Endothelial cell of umbilical vein (primary cell): ENCODE results near the gene ANKZF1. TPM values are rescaled to one million over a fixed set of nuclear protein-coding genes. Genes with fewer than 3 reads are reported as not detected.
A peak's percentile ranks its signal among the peaks of the same experiment; 100 is the strongest.

Experiments
- BruUV-seq: library from RNA; stranded (reverse); fragments of 400-500 nt; replicated peaks from 2 replicates; lab custom pipeline; 2021; lab: Mats Ljungman, UMichigan
- CTCF ChIA-PET: fragments of 300-600, 350-600 bp; sonication (Branson Sonifier 250); formaldehyde crosslinking; loops from one replicate; lab custom pipeline; 2021; ENCODE audit warnings: antibody characterized with exemption, inconsistent platforms; lab: Charles Lee
- POLR2A ChIA-PET: fragments of 300-600, 350-600 bp; sonication (Branson Sonifier 250); formaldehyde crosslinking; loops from one replicate; lab custom pipeline; 2021; ENCODE audit warnings: antibody characterized with exemption, inconsistent platforms; lab: Charles Lee
- DNase-seq: peaks from one replicate; pipeline ENCODE4 v3.0.0-alpha.2; 2011; ENCODE audit warnings: low read depth, low spot score
- FAIRE-seq: peaks from 2 replicates; lab custom pipeline; 2011; peaks lifted over from hg19 to GRCh38; lab: Jason Lieb, UNC
- H2AFZ ChIP-seq: 2 replicates; pipeline ENCODE4 v1.6.0; 2012; ENCODE audit warnings: low read depth, low read length, control low read depth, inconsistent platforms
- H3K27ac ChIP-seq: 2 replicates; pipeline ENCODE4 v1.5.1; 2011; ENCODE audit warnings: low read depth, mild to moderate bottlenecking, control low read depth, low read length, moderate library complexity; ENCODE audit not compliant: insufficient read depth
- H3K27me3 ChIP-seq, 2 experiments: 2 replicates each; pipeline versions ENCODE4 v1.6.0 to v1.6.1; 2011; ENCODE audit warnings: low read length in 2 of 2, mixed read lengths in 1 of 2; ENCODE audit not compliant: control insufficient read depth in 2 of 2, insufficient read depth in 2 of 2
- H3K36me3 ChIP-seq, 2 experiments: 2 replicates in 1 of 2; 3 replicates in 1 of 2; pipeline ENCODE4 v1.5.1; 2011; ENCODE audit warnings: low read length in 2 of 2, mild to moderate bottlenecking in 1 of 2, moderate library complexity in 1 of 2; ENCODE audit not compliant: control insufficient read depth in 2 of 2, insufficient read depth in 2 of 2; ENCODE audit errors: extremely low read depth in 1 of 2
- H3K4me1 ChIP-seq: 3 replicates; pipeline ENCODE4 v1.5.1; 2011; ENCODE audit warnings: mild to moderate bottlenecking, low read length; ENCODE audit not compliant: control insufficient read depth, insufficient read depth; ENCODE audit errors: extremely low read depth
- H3K4me2 ChIP-seq: 2 replicates; pipeline ENCODE4 v1.6.1; 2011; ENCODE audit warnings: low read length, control low read depth, mixed read lengths; ENCODE audit not compliant: insufficient read depth
- H3K4me3 ChIP-seq, 3 experiments: fragments of 200-600 bp in 1 of 3; sonication (generic), shearing (Covaris generic) in 1 of 3; replicated peaks in 1 of 3; 2 replicates each; pipeline ENCODE4 v1.5.1; 2011 to 2016; ENCODE audit warnings: control low read depth in 3 of 3, low read length in 3 of 3, mild to moderate bottlenecking in 2 of 3, inconsistent platforms in 1 of 3, low read depth in 1 of 3, moderate library complexity in 1 of 3; ENCODE audit not compliant: insufficient read depth in 1 of 3
- H3K79me2 ChIP-seq: 2 replicates; pipeline ENCODE4 v1.6.0; 2012; ENCODE audit warnings: low read length, inconsistent platforms; ENCODE audit not compliant: control insufficient read depth, insufficient read depth
- H3K9ac ChIP-seq: replicated peaks from 2 replicates; pipeline ENCODE3; 2011; ENCODE audit warnings: low read length, control low read depth; ENCODE audit not compliant: insufficient read depth; ENCODE audit errors: extremely low read depth
- H3K9me1 ChIP-seq: replicated peaks from 3 replicates; pipeline ENCODE4 v1.6.0; 2011; ENCODE audit warnings: mild to moderate bottlenecking, low read length; ENCODE audit not compliant: control insufficient read depth, insufficient read depth; ENCODE audit errors: extremely low read depth
- H3K9me3 ChIP-seq: replicated peaks from 2 replicates; pipeline ENCODE4 v1.5.1; 2012; ENCODE audit warnings: low read length, inconsistent platforms; ENCODE audit not compliant: control insufficient read depth, insufficient read depth
- H4K20me1 ChIP-seq: replicated peaks from 2 replicates; pipeline ENCODE3; 2011; ENCODE audit warnings: mild to moderate bottlenecking, low read length; ENCODE audit not compliant: control insufficient read depth, insufficient read depth; ENCODE audit errors: extremely low read depth
- GATA2 ChIP-seq: IDR thresholded peaks from 2 replicates; pipeline ENCODE4 v1.7.0; 2011; ENCODE audit warnings: low read depth, mild to moderate bottlenecking, moderate library complexity, mixed read lengths, low read length; ENCODE audit not compliant: insufficient read length, insufficient read depth
- POLR2A ChIP-seq: IDR thresholded peaks from 2 replicates; pipeline ENCODE4 v1.6.1; 2012; ENCODE audit warnings: low read depth, mild to moderate bottlenecking, control low read depth, low read length
- POLR2AphosphoS5 ChIP-seq: IDR thresholded peaks from 2 replicates; pipeline ENCODE4 v1.6.1; 2012; ENCODE audit warnings: low read depth, mild to moderate bottlenecking, control low read depth, low read length, moderate library complexity; ENCODE audit not compliant: insufficient read depth
- dilution Hi-C: fragments of 300-500 bp; cut with MboI; formaldehyde crosslinking; loops from one replicate; pipeline ENCODE4 v1.15.0; 2019; ENCODE audit warnings: low sequenced_read_pairs; ENCODE audit not compliant: extremely low pct_ligation_motif_present
- intact Hi-C: fragments of 100-400 bp; cut with micrococcal nuclease; formaldehyde crosslinking; loops from one replicate; pipeline ENCODE4 v1.10.0; 2022
- polyA plus RNA-seq, 4 experiments: library from polyadenylated mRNA; depleted of rRNA in 3 of 4; stranded (reverse) in 3 of 4; unstranded in 1 of 4; fragments of >200 nt; gene quantifications; 2 replicates each; pipeline versions ENCODE4 v1.2.1 to v1.2.3, GENCODE V29; 2011 to 2012; ENCODE audit warnings: missing spikeins in 1 of 4
- total RNA-seq: library from RNA; stranded (reverse); gene quantifications from 2 replicates; pipeline ENCODE4 v1.2.3, GENCODE V29; 2021

ANKZF1 gene
- total and polyA plus RNA-seq, 2 donors (not counting 3 experiments of a cell fraction or from before 2014, with no cell fraction given): 26.5 to 36.2 TPM

GRCh38 chr2:219206328-219207133, 23.1 kb upstream of the ANKZF1 start, which contains the start of gene ZFAND2B:
Gene ZFAND2B, plus strand, starts transcription at chr2:219206782. Its CDS starts 206 bp downstream, at chr2:219206988.
- FAIRE-seq: peak; percentile 92
- ChIA-PET CTCF (interaction anchor here (0.6 to 3.1 kb wide), 16 partner anchors 10 to 224 kb away, joined by 3 to 14 read pairs (median 4); partner anchors contain the start of genes ANKZF1, ATG9A, CNPPD1 and DNAJB2), POLR2A (interaction anchor here (0.6 to 0.7 kb wide), 2 partner anchors 11 to 30 kb away, joined by 3 to 4 read pairs; partner anchors contain the start of gene CNPPD1)
- peaks cover 18% of the 10 kb centered on the region for H3K4me1 ChIP-seq
- peak within 1 kb of the TSS; percentile 90 for H3K4me2 ChIP-seq
- peak within 1 kb of the TSS; percentile 60 for H3K9ac ChIP-seq
- DNase-seq: peak; percentile 94
- H3K36me3 ChIP-seq: peaks cover 0 to 7% of the 10 kb centered on the region in 2 experiments
- H3K79me2 ChIP-seq: no peaks in the 10 kb centered on the region
- dilution Hi-C loops: no loop called here
- H2AFZ ChIP-seq: peak within 1 kb of the TSS; percentile 97
- H3K4me3 ChIP-seq: peak within 1 kb of the TSS; percentile 36 to 83 (median 73)
- no peaks in the 10 kb centered on the region for H3K27me3 ChIP-seq
- no peaks in the 10 kb centered on the region for H4K20me1 ChIP-seq
- no peaks in the 10 kb centered on the region for H3K9me1 ChIP-seq
- TSS peak; percentile 57 for BruUV-seq
- no peak for TF ChIP-seq GATA2
- peak; percentile 99 for TF ChIP-seq POLR2A
- TF ChIP-seq POLR2AphosphoS5: peak; percentile 98
- no peaks in the 10 kb centered on the region for H3K9me3 ChIP-seq
- intact Hi-C loops: loop anchor here (1.0 to 2.0 kb wide), 7 partner anchors 12 to 182 kb away; partner anchors contain the start of genes ABCB6, ANKZF1, ATG9A and DNAJB2
- peak within 1 kb of the TSS; percentile 26 for H3K27ac ChIP-seq
